OCI-LY3 (cell line): ENCODE results near the gene TLCD1.

ENCODE experiments used
- H2AFZ ChIP-seq: fragments of 200-600, 300-600 bp; shearing (Covaris generic); 2 replicates; pipeline ENCODE4 v1.6.0; 2014; ENCODE audit warnings: antibody characterized with exemption, low read depth, low read length
- H3K27ac ChIP-seq: fragments of 200-600, 300-600 bp; sonication (generic); 2 replicates; pipeline ENCODE4 v1.5.1; 2014; ENCODE audit warnings: mild to moderate bottlenecking, low read length, moderate library complexity, mixed read lengths
- H3K27me3 ChIP-seq: fragments of 200-600, 300-600 bp; sonication (generic); 2 replicates; pipeline ENCODE4 v1.6.1; 2014; ENCODE audit warnings: low read depth, low read length, mixed read lengths
- H3K36me3 ChIP-seq: fragments of 200-600, 300-600 bp; sonication (generic); replicated peaks from 2 replicates; pipeline ENCODE3; 2014; ENCODE audit warnings: low read depth, low read length, mixed read lengths
- H3K4me1 ChIP-seq: fragments of 300-600, 200-600 bp; sonication (generic); 2 replicates; pipeline ENCODE4 v1.6.1; 2014; ENCODE audit warnings: low read length, mixed read lengths
- H3K4me2 ChIP-seq: fragments of 200-600, 300-600 bp; sonication (generic); 2 replicates; pipeline ENCODE4 v1.6.1; 2014; ENCODE audit warnings: low read length, mixed read lengths
- H3K4me3 ChIP-seq: fragments of 300-600, 200-600 bp; sonication (generic); 2 replicates; pipeline ENCODE4 v1.5.1; 2014; ENCODE audit warnings: antibody characterized with exemption, mild to moderate bottlenecking, low read length, moderate library complexity
- H3K79me2 ChIP-seq: fragments of 300-600, 200-600 bp; shearing (Covaris generic); 2 replicates; pipeline ENCODE4 v1.6.1; 2014; ENCODE audit warnings: mild to moderate bottlenecking, low read length, mixed read lengths
- H3K9ac ChIP-seq: fragments of 300-600, 200-600 bp; shearing (Covaris generic); 2 replicates; pipeline ENCODE4 v1.6.0; 2014; ENCODE audit warnings: mild to moderate bottlenecking, low read length, moderate library complexity
- H3K9me3 ChIP-seq: fragments of 200-600, 300-600 bp; shearing (Covaris generic); 2 replicates; pipeline ENCODE4 v1.6.1; 2014; ENCODE audit warnings: low read length, mixed read lengths; ENCODE audit not compliant: insufficient read depth
- H4K20me1 ChIP-seq: fragments of 200-600, 300-600 bp; sonication (generic); 2 replicates; pipeline ENCODE4 v1.6.1; 2016; ENCODE audit warnings: low read length, mixed read lengths; ENCODE audit not compliant: insufficient read depth
- EZH2phosphoT487 ChIP-seq: fragments of 200-600 bp; shearing (Covaris generic); IDR thresholded peaks from 2 replicates; pipeline ENCODE4 v1.6.1; 2018; ENCODE audit warnings: antibody characterized with exemption, mixed run types, low read depth
- TF ChIP-seq, protein P1 (sequence below): fragments of 200-600, 300-600 bp; sonication (generic); IDR thresholded peaks from 2 replicates; pipeline ENCODE4 v1.5.1; 2014; ENCODE audit warnings: antibody characterized with exemption, low read length, low read depth

The TLCD1 gene

GRCh38 chr17:28682655-28683054 is 43.4 kb downstream of the TLCD1 start:
- Histone ChIP-seq H3K9ac (no peak overlapping the region), H2AFZ (no peak overlapping the region), H3K4me2 (no peak overlapping the region), H3K9me3 (no peaks in the 10 kb centered on the region), H3K27me3 (no peaks in the 10 kb centered on the region), H3K4me1 (no peaks in the 10 kb centered on the region), H3K79me2 (no peaks in the 10 kb centered on the region), H3K4me3 (no peak overlapping the region), H4K20me1 (no peaks in the 10 kb centered on the region), H3K27ac (no peak overlapping the region), H3K36me3 (peaks cover 66% of the 10 kb centered on the region)
- TF ChIP-seq, protein P1, sequence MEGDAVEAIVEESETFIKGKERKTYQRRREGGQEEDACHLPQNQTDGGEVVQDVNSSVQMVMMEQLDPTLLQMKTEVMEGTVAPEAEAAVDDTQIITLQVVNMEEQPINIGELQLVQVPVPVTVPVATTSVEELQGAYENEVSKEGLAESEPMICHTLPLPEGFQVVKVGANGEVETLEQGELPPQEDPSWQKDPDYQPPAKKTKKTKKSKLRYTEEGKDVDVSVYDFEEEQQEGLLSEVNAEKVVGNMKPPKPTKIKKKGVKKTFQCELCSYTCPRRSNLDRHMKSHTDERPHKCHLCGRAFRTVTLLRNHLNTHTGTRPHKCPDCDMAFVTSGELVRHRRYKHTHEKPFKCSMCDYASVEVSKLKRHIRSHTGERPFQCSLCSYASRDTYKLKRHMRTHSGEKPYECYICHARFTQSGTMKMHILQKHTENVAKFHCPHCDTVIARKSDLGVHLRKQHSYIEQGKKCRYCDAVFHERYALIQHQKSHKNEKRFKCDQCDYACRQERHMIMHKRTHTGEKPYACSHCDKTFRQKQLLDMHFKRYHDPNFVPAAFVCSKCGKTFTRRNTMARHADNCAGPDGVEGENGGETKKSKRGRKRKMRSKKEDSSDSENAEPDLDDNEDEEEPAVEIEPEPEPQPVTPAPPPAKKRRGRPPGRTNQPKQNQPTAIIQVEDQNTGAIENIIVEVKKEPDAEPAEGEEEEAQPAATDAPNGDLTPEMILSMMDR = no peak
- no peak for TF ChIP-seq EZH2phosphoT487

- Histone ChIP-seq H3K27ac (no peak overlapping the region), H3K9ac (no peak overlapping the region), H3K9me3 (no peaks in the 10 kb centered on the region), H3K4me2 (no peak overlapping the region), H3K36me3 (peaks cover 57% of the 10 kb centered on the region), H3K4me1 (no peaks in the 10 kb centered on the region), H3K27me3 (no peaks in the 10 kb centered on the region), H3K4me3 (no peak overlapping the region), H2AFZ (no peak overlapping the region), H4K20me1 (no peaks in the 10 kb centered on the region), H3K79me2 (no peaks in the 10 kb centered on the region)
- TF ChIP-seq, protein P1 = peak; percentile 35
- TF ChIP-seq EZH2phosphoT487 = no peak
Measured at GRCh38 chr17:28675980-28676379, 50.1 kb downstream of the TLCD1 start.

- Histone ChIP-seq H3K27me3 (no peaks in the 10 kb centered on the region), H3K4me2 (no peak overlapping the region), H2AFZ (no peak overlapping the region), H3K79me2 (no peaks in the 10 kb centered on the region), H4K20me1 (no peaks in the 10 kb centered on the region), H3K27ac (no peak overlapping the region), H3K9me3 (no peaks in the 10 kb centered on the region), H3K36me3 (peaks cover 60% of the 10 kb centered on the region), H3K9ac (no peak overlapping the region), H3K4me3 (no peak overlapping the region), H3K4me1 (no peaks in the 10 kb centered on the region)
- no peak for TF ChIP-seq EZH2phosphoT487
- TF ChIP-seq, protein P1 = no peak
Measured at GRCh38 chr17:28675490-28675889, 50.5 kb downstream of the TLCD1 start.
